Epithelial cell of proximal tubule (primary cell): ENCODE results near the gene GALNT14. TPM values are rescaled to one million over a fixed set of nuclear protein-coding genes. Genes with fewer than 3 reads are reported as not detected.

Source experiments
- DNase-seq: peaks from one replicate; pipeline ENCODE4 v3.0.0-alpha.2; 2011; ENCODE audit warnings: low read depth
- H3K4me3 ChIP-seq: 2 replicates; pipeline ENCODE4 v1.5.1; 2011; ENCODE audit warnings: low read depth, mild to moderate bottlenecking, low read length
- CTCF ChIP-seq: conservative IDR thresholded peaks from 2 replicates; pipeline ENCODE4 v1.5.1; 2012; ENCODE audit warnings: low read depth, mild to moderate bottlenecking, low read length
- total RNA-seq: library from RNA; depleted of rRNA; stranded (reverse); fragments of >200 nt; gene quantifications from 2 replicates; pipeline ENCODE4 v1.2.3, GENCODE V29; 2015

GALNT14 gene
- total RNA-seq, 1 donor from 2014 or later: 80.7 TPM

- TF ChIP-seq CTCF: no peak
- DNase-seq: no peak
- H3K4me3 ChIP-seq: no peak overlapping the region
Observed at GRCh38 chr2:31011587-31011986, 126.7 kb downstream of the GALNT14 start.

- no peak for TF ChIP-seq CTCF
- DNase-seq: no peak
- H3K4me3 ChIP-seq: no peak overlapping the region
Observed at GRCh38 chr2:31008561-31009114, 129.6 kb downstream of the GALNT14 start.

GRCh38 chr2:31004257-31004656 lies 134.0 kb downstream of the GALNT14 start:
- no peak for TF ChIP-seq CTCF
- no peak overlapping the region for H3K4me3 ChIP-seq
- DNase-seq: no peak

GRCh38 chr2:31003749-31004148 lies 134.5 kb downstream of the GALNT14 start:
- TF ChIP-seq CTCF: no peak
- DNase-seq: no peak
- no peak overlapping the region for H3K4me3 ChIP-seq

GRCh38 chr2:31002537-31003150 lies 135.6 kb downstream of the GALNT14 start:
- H3K4me3 ChIP-seq: no peak overlapping the region
- no peak for DNase-seq
- TF ChIP-seq CTCF: no peak

- H3K4me3 ChIP-seq: no peak overlapping the region
- TF ChIP-seq CTCF: no peak
- no peak for DNase-seq
Observed at GRCh38 chr2:31000970-31001369, 137.3 kb downstream of the GALNT14 start.

GRCh38 chr2:30998672-30999071 lies 139.6 kb downstream of the GALNT14 start:
- TF ChIP-seq CTCF: no peak
- no peak overlapping the region for H3K4me3 ChIP-seq
- DNase-seq: no peak
